ENCODE results near the gene PRPF18.

PRPF18 gene

DNA sequence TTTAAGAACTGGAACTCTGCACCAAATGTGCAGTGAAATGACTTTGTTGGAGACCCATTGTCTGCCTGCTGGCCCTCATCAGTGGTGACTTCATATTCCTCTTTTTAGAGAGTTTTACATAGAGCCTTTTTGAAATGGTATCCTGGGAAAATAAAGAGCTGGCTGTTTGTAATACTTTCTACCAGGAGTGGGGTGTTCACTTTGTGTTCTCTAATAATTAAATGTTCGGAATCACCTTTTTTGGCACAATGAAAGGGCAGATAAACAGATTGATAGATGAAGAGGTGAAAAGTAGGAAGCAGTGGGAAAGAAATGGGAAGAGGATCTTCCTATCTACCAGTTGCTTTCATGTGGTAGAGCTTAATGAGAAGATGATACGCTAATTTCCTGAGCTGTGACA, 55.5 kb downstream of the PRPF18 start (continued):
- TF ChIP-seq, protein P1, sequence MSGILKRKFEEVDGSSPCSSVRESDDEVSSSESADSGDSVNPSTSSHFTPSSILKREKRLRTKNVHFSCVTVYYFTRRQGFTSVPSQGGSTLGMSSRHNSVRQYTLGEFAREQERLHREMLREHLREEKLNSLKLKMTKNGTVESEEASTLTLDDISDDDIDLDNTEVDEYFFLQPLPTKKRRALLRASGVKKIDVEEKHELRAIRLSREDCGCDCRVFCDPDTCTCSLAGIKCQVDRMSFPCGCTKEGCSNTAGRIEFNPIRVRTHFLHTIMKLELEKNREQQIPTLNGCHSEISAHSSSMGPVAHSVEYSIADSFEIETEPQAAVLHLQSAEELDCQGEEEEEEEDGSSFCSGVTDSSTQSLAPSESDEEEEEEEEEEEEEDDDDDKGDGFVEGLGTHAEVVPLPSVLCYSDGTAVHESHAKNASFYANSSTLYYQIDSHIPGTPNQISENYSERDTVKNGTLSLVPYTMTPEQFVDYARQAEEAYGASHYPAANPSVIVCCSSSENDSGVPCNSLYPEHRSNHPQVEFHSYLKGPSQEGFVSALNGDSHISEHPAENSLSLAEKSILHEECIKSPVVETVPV (CRISPR knock-in tag; IDR thresholded peaks at IDR 0.05), result no peak
- no peak for TF ChIP-seq ZFP30 (CRISPR knock-in tag; IDR thresholded peaks at IDR 0.05)
- no peak for TF ChIP-seq GLIS3 (CRISPR knock-in tag; IDR thresholded peaks at IDR 0.05)
- no peak for TF ChIP-seq ZNF70 (CRISPR knock-in tag; IDR thresholded peaks at IDR 0.05)
- TF ChIP-seq BACH2 (CRISPR knock-in tag; IDR thresholded peaks at IDR 0.05; ENCODE audit: borderline replicate concordance), result no peak
- TF ChIP-seq CSDC2 (CRISPR knock-in tag; IDR thresholded peaks at IDR 0.05), result no peak
- TF ChIP-seq RARB (CRISPR knock-in tag; IDR thresholded peaks at IDR 0.05), result no peak
- no peak for TF ChIP-seq ZNF8 (CRISPR knock-in tag; IDR thresholded peaks at IDR 0.05)
- no peak for TF ChIP-seq PPARA (CRISPR knock-in tag; IDR thresholded peaks at IDR 0.05; ENCODE audit: borderline replicate concordance)
- TF ChIP-seq ISL1 (CRISPR knock-in tag; IDR thresholded peaks at IDR 0.05), result no peak
- TF ChIP-seq ESRRG (CRISPR knock-in tag; IDR thresholded peaks at IDR 0.05), result no peak

DNA sequence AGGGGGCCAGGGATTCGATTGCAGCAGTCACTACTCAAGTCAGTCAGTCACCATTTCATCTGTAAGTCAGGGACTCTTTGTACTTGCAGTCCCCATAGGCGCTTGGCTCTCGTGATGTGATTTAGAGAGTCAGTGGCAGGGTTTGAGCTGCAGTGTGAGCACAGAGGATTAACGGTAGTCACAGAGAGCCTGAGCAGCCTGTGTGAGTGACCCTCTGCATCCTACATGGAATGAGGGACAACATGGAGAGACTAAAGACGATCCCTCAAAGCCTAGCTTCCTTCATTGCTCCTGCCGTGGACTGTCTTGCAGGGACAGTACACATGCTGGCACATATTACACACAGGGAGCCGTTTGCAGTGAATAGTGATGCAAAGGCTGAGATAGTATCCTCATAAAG, 56.3 kb downstream of the PRPF18 start:
- no peak for ATAC-seq
- TF ChIP-seq, protein P2, sequence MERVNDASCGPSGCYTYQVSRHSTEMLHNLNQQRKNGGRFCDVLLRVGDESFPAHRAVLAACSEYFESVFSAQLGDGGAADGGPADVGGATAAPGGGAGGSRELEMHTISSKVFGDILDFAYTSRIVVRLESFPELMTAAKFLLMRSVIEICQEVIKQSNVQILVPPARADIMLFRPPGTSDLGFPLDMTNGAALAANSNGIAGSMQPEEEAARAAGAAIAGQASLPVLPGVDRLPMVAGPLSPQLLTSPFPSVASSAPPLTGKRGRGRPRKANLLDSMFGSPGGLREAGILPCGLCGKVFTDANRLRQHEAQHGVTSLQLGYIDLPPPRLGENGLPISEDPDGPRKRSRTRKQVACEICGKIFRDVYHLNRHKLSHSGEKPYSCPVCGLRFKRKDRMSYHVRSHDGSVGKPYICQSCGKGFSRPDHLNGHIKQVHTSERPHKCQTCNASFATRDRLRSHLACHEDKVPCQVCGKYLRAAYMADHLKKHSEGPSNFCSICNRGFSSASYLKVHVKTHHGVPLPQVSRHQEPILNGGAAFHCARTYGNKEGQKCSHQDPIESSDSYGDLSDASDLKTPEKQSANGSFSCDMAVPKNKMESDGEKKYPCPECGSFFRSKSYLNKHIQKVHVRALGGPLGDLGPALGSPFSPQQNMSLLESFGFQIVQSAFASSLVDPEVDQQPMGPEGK (CRISPR knock-in tag; IDR thresholded peaks at IDR 0.05; ENCODE audit: borderline replicate concordance), result no peak
- no peak for TF ChIP-seq OSR1 (CRISPR knock-in tag; IDR thresholded peaks at IDR 0.05)
- no peak for TF ChIP-seq ARNTL (CRISPR knock-in tag; IDR thresholded peaks at IDR 0.05; ENCODE audit: borderline replicate concordance, low read depth)

DNA sequence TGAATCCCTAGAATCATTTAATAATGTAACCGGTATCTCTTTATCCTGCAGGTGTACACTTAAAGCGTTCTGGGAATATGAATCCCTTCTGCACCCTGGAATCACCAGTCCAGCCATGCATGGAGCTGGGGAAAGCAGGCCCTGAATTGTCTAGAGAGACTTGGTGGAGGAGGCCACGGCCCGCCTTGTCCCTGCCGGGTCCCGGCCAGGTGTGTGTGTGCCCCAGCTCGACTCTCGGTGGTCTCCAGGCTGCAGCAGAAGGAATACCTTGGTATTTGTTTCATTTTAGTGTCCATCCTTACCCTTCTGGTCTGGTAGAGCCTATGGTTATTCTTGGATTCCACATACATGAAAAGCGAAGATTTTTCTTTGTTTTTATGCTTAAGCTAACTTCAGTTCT, 58.1 kb downstream of the PRPF18 start:
- no peak for ATAC-seq

More for the DNA sequence above, 58.1 kb downstream of the PRPF18 start:
- TF ChIP-seq, protein P3, sequence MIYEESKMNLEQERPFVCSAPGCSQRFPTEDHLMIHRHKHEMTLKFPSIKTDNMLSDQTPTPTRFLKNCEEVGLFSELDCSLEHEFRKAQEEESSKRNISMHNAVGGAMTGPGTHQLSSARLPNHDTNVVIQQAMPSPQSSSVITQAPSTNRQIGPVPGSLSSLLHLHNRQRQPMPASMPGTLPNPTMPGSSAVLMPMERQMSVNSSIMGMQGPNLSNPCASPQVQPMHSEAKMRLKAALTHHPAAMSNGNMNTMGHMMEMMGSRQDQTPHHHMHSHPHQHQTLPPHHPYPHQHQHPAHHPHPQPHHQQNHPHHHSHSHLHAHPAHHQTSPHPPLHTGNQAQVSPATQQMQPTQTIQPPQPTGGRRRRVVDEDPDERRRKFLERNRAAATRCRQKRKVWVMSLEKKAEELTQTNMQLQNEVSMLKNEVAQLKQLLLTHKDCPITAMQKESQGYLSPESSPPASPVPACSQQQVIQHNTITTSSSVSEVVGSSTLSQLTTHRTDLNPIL (CRISPR knock-in tag; IDR thresholded peaks at IDR 0.05; ENCODE audit: low read depth), result no peak
- no peak for TF ChIP-seq CSDC2 (CRISPR knock-in tag; IDR thresholded peaks at IDR 0.05)
- TF ChIP-seq GLIS3 (CRISPR knock-in tag; IDR thresholded peaks at IDR 0.05), result no peak
- no peak for TF ChIP-seq ARNTL (CRISPR knock-in tag; IDR thresholded peaks at IDR 0.05; ENCODE audit: borderline replicate concordance, low read depth)
- no peak for TF ChIP-seq ZNF565 (CRISPR knock-in tag; conservative IDR thresholded peaks at IDR 0.05; ENCODE audit: low read depth)
- TF ChIP-seq ZNF8 (CRISPR knock-in tag; IDR thresholded peaks at IDR 0.05), result no peak
- TF ChIP-seq OSR1 (CRISPR knock-in tag; IDR thresholded peaks at IDR 0.05), result no peak
- no peak for TF ChIP-seq BACH2 (CRISPR knock-in tag; IDR thresholded peaks at IDR 0.05; ENCODE audit: borderline replicate concordance)
- TF ChIP-seq SNAI2 (CRISPR knock-in tag; IDR thresholded peaks at IDR 0.05), result no peak
- TF ChIP-seq, protein P1 (CRISPR knock-in tag; IDR thresholded peaks at IDR 0.05), result no peak
- TF ChIP-seq TOX (CRISPR knock-in tag; IDR thresholded peaks at IDR 0.05; ENCODE audit: borderline replicate concordance), result no peak
- TF ChIP-seq ISL1 (CRISPR knock-in tag; IDR thresholded peaks at IDR 0.05), result no peak
- no peak for TF ChIP-seq RARB (CRISPR knock-in tag; IDR thresholded peaks at IDR 0.05)
- TF ChIP-seq, protein P4, sequence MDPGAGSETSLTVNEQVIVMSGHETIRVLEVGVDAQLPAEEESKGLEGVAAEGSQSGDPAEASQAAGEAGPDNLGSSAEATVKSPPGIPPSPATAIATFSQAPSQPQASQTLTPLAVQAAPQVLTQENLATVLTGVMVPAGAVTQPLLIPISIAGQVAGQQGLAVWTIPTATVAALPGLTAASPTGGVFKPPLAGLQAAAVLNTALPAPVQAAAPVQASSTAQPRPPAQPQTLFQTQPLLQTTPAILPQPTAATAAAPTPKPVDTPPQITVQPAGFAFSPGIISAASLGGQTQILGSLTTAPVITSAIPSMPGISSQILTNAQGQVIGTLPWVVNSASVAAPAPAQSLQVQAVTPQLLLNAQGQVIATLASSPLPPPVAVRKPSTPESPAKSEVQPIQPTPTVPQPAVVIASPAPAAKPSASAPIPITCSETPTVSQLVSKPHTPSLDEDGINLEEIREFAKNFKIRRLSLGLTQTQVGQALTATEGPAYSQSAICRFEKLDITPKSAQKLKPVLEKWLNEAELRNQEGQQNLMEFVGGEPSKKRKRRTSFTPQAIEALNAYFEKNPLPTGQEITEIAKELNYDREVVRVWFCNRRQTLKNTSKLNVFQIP (CRISPR knock-in tag; IDR thresholded peaks at IDR 0.05; ENCODE audit: borderline replicate concordance, low read depth), result no peak
- TF ChIP-seq, protein P5, sequence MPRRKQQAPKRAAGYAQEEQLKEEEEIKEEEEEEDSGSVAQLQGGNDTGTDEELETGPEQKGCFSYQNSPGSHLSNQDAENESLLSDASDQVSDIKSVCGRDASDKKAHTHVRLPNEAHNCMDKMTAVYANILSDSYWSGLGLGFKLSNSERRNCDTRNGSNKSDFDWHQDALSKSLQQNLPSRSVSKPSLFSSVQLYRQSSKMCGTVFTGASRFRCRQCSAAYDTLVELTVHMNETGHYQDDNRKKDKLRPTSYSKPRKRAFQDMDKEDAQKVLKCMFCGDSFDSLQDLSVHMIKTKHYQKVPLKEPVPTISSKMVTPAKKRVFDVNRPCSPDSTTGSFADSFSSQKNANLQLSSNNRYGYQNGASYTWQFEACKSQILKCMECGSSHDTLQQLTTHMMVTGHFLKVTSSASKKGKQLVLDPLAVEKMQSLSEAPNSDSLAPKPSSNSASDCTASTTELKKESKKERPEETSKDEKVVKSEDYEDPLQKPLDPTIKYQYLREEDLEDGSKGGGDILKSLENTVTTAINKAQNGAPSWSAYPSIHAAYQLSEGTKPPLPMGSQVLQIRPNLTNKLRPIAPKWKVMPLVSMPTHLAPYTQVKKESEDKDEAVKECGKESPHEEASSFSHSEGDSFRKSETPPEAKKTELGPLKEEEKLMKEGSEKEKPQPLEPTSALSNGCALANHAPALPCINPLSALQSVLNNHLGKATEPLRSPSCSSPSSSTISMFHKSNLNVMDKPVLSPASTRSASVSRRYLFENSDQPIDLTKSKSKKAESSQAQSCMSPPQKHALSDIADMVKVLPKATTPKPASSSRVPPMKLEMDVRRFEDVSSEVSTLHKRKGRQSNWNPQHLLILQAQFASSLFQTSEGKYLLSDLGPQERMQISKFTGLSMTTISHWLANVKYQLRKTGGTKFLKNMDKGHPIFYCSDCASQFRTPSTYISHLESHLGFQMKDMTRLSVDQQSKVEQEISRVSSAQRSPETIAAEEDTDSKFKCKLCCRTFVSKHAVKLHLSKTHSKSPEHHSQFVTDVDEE (CRISPR knock-in tag; IDR thresholded peaks at IDR 0.05), result no peak
- no peak for TF ChIP-seq ZNF70 (CRISPR knock-in tag; IDR thresholded peaks at IDR 0.05)
- no peak for TF ChIP-seq ZC3H10 (CRISPR knock-in tag; IDR thresholded peaks at IDR 0.05)
- no peak for TF ChIP-seq ZFP30 (CRISPR knock-in tag; IDR thresholded peaks at IDR 0.05)
- TF ChIP-seq ESRRG (CRISPR knock-in tag; IDR thresholded peaks at IDR 0.05), result no peak
- no peak for TF ChIP-seq TCF4 (CRISPR knock-in tag; IDR thresholded peaks at IDR 0.05; ENCODE audit: borderline replicate concordance)

Data from SK-N-SH treated with all-trans-retinoic acid at 6 μM for 48 hours (cell line).